NCI-H1694 (cell line): ENCODE data around the gene TLE4.
"Not testable (repeated sequence)": the region's sequence is repeated elsewhere in the genome, so short reads cannot be mapped to it uniquely, and the experiment has no call there.

Source experiments
- DNase-seq: peaks from one replicate; lab custom pipeline; 2025; lab: John Stamatoyannopoulos, UW

The TLE4 gene

GRCh38 chr9:79736051-79736450 is 164.3 kb downstream of the TLE4 start:
- no peak for DNase-seq

GRCh38 chr9:79741381-79741780 is 169.6 kb downstream of the TLE4 start:
- no peak for DNase-seq

GRCh38 chr9:79742110-79742721 is 170.5 kb downstream of the TLE4 start:
- no peak for DNase-seq

DNA sequence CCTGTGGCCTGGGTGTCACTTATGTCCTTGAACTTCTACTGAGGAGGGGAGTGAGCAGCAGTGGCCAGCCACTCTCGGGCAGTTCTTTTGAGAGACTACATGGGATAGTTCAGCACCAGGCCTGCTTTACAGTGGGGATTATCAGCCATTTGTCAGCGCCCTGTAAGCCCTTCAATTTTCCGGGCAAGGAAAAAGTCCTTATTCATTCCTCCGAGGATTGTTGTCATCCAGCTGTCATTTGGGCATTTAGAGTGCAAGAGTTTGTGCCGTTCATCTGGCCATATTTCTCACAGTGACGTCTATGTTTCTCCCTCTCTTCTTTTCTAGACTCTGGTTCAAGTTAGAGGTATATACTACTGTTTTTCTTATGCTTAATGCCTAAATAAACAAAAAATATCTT is 172.8 kb downstream of the TLE4 start:
- no peak for DNase-seq

DNA sequence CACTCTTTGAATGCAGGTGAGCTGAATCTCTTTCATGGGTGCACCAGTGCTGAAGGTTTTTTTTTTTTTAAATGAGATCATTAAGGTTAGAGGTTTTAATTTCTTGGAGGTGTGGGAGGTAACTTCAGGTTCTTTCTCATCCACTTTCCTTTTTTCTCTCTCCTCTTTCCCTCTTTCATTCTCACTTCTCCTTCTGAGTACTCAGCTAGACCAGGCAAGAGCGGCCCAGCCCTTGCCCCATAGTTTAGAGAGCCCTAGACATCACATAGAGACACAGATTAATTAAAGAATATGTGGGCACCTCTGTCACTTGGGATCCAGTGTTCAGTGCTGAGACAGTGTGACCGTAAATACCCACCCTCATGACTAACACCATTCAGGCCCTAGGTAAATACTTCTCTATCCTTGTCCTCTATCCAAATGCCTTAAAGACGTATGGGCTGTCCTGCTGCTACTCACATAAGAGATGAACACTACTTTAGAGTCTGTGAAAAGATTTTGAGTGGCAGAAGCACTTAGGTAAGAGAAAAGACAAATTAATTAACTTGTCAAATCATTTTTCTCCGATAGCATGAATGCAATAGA is 174.1 kb downstream of the TLE4 start:
- DNase-seq, result no peak

DNA sequence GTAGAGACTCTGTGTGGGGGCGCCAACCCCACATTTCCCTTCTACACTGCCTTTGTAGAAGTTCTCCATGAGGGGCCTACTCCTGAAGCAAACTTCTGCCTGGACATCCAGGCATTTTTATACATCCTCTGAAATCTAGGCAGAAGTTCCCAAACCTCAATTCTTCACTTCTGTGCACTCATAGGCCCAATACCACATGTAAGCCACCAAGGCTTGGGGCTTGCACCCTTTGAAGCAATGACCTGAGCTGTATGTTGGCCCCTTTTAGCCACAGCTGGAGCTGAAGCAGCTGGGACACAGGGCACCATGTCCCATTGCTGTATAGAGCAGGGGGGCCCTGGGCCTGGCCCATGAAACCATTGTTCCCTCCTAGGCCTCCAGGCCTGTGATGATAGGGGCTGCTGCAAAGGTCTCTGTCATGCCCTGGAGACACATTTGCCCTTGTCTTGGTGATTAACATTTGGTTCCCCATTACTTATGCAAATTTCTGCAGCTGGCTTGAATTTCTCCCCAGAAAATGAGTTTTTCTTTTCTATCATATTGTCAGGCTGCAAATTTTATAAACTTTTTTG is 180.2 kb downstream of the TLE4 start:
- DNase-seq, result not testable (repeated sequence)

- no peak for DNase-seq
Measured at GRCh38 chr9:79756414-79756813, 184.6 kb downstream of the TLE4 start.

DNA sequence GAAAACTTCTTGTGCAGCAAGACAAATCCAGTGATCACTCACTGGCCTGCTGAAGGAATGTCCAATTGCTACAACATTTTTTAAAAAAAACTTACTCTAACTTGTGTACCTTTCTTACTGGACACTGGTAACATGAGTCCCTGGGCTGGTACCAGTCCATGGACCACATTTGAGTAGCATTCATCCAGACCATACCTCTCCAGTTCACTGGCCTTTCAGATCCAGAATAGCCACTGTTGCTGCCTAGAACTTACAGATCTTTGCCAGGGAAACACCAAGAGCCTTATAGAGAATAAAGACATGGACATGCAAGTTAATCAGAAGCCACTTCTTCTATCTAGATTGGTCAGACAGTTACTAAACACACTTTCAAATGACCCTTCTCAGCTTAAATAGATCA is 185.3 kb downstream of the TLE4 start:
- no peak for DNase-seq

DNA sequence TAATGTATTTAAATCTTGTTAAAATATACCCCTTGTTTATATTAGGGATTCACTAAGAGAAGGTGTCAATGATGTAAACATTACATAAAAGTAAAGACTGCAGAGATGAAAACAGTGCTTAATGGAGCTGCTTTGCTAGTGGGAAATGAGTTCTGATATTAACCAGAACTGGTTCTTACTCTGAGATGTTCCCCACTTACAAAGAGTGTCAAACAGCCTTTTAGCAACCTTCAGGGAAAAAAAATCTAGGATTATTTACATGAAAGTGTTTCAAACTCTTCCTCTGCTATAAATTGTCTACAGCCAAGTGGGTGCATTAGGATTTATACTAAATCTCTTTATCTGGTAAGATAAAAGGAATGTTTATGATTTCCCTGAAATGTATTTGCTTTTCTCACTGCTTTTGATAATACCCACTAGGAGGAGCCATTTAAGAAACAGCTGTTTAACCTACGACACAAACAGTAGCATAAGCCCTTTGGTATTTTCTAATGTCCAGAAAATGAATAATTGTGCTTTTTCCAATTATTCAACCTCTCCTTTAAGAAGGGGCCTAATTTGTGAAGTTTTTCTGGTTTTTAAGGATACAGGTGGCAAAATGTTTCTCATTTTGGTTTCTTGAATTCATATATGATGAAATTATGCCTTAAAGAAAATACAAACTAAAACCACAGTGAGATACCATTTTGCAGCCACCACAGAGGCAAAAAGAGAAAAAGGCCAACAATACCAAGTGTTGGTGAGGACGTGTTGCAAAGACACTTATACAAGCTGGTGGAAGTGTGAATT is 186.3 kb downstream of the TLE4 start:
- no peak for DNase-seq

DNA sequence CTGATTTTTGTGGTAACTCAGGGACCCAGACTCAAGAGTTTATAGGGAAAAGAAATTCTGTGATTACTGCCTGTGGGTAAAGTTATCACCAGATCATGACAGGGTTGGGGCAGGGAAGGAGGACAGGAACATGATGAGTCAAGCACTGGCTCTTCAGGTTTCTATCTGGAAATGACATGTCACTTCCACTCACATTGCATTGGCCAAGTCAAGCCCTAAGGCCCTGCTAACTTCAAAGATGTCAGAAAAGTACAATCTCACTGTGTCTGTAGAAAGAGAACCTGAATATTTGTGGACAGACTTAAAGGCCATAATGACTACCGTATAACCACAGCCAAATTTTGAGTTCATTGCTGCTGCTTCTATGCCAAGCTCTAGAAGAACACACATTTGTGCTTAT is 187.7 kb downstream of the TLE4 start:
- no peak for DNase-seq

DNA sequence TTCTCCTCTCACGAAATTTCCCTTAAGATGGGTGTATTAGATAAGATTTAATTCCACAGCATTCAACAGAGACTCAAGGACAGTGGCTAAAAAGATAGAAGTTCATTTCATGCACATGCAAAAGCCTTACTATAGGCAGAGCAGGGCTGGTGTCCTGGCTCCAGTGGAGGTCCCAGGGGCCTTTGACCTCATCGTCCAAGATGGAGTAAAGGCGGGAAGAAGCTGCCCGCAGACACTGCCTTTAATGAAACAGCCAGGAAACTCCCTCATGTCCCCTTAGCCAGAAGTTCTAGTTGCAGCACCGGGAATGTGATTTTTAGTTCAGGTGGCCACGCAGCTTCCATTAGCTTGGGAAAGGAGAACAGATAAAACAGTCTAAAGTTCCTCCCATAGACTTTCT is 190.3 kb downstream of the TLE4 start:
- DNase-seq, result no peak

DNA sequence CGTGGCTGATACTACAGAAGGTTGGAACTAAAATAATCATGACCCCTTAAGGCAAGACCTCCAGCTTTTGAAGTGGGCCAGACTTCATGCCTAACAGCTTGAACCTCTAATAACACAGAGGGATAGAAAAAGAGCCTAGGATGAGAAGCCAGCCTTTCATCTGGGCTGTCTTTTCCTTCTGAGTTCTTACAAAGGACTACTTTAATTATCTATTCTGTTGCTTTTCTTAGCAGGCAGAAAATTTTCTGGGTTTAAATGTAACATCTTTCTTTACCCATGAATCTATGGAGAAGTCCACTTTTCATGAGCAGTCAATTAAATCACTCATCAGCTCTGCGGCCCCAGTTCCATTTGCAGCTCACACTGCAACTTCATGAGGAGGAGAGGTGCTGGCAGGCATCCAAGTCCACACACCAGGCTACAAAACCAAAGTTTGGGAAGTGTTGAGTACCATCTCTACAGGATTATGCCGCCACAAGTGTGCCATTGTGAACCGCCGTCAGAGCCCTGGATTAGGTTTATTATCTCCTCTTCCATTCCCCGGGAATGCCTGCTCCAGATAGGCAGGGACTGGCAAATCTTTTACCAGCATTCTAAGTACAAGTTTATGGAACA is 192.0 kb downstream of the TLE4 start:
- DNase-seq, result no peak

DNA sequence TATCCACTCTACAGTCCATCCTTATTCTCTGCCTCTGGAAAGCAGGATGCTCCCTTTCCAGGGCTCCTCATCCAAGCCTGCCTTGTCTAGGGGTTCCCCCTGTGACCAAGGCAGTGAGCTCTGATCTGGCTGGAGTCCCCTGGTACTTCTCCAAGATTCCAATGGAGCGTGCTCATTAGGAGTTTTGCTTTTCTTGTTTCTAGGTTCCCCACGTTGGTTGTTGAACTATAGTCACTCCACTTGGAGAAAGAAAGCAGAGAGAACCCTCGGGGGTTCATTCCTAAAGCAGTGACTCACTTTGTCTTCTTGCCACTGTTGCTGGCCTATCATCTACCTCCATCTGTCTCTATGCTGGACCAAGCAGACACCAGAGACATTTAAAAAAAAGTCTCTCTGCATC is 192.6 kb downstream of the TLE4 start:
- DNase-seq, result no peak

DNA sequence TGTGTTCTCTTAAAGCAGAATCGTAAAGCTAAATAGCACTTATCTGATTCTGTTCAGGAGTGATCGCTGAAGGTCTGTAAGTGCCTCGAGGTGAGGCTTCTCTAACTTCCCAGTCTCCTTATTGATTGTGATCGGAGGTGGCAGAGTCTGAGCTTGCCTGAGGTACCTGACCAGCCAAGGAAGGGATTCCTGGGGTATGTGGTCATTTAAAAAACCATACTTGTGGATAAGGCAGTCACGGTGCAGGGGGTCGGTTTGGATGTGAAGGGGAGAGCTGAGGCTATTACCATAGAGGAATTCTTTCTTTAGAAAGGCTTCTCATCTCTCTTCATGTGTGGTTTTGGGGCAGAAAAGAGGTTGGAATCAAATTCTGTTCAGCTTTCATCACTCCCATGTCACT is 193.7 kb downstream of the TLE4 start:
- no peak for DNase-seq

DNA sequence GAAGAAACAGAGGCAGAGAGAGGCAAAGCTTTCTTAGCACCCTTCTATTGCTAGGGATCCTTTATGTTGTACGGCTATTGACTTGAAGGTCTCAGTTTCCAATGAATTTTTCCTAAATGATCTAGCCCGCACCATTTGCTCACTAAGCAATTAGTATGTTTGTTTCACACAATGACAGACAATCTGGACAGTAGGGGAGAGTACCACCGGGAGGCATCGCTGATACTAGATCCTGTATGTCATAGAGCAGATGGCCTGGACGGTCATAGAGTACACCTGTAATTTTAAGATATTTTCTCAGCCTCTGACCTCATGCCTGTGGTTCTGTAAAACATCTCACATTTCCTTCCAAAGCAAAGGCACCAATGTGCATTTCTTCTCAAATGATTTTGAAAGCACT is 194.3 kb downstream of the TLE4 start:
- no peak for DNase-seq

DNA sequence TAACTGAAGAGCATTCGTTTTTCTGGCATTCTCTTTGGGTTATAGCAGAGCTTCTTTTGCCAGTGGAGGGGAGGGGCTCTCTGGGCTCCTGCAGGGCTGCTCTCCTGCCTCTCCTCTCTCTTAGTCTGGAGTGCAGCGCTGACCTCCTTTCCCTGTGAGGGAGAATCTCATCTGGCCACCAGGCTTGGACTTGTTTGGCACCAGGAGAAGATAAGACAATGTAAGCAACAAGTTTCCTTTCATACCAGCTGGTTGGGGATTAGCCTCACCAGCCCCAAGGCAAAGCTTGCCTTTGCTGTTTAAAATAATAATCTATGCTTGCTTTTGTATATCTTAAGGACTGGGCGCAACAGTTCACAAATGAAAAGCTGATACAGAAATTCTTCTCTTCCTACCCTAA is 196.4 kb downstream of the TLE4 start:
- DNase-seq, result no peak

- no peak for DNase-seq
Measured at GRCh38 chr9:79769476-79770275, 197.9 kb downstream of the TLE4 start.

GRCh38 chr9:79774356-79774755 is 202.6 kb downstream of the TLE4 start:
- no peak for DNase-seq
